Loucy (cell line): Measurements from ENCODE around the gene ICAM4.

Source experiments
- CTCF ChIP-seq: fragments of 200-600 bp; sonication (generic); conservative IDR thresholded peaks from 2 replicates; pipeline ENCODE4 v1.5.1; 2014; ENCODE audit warnings: mild to moderate bottlenecking, antibody characterized with exemption, low read length
- EZH2phosphoT487 ChIP-seq: fragments of 200-600 bp; IDR thresholded peaks from 2 replicates; pipeline ENCODE4 v1.6.1; 2018; ENCODE audit warnings: antibody characterized with exemption, mild to moderate bottlenecking, moderate library complexity, borderline replicate concordance

- TF ChIP-seq CTCF (no peak), EZH2phosphoT487 (no peak)
Observed at GRCh38 chr19:10251792-10252694, 34.7 kb upstream of the ICAM4 start, which contains the start of gene MRPL4.
